Transverse colon (tissue), 3 donors: ENCODE data around the gene XPO6.

Experiments
- POLR2A ChIP-seq: fragments of 450-650 bp; IDR thresholded peaks from one replicate; pipeline ENCODE4 v1.6.1; 2016; ENCODE audit warnings: antibody characterized with exemption, mild to moderate bottlenecking, moderate library complexity
- TF ChIP-seq, protein P1 (sequence below), 5 experiments: fragments of 200-600 bp in 3 of 5; fragments of 450-650 bp in 2 of 5; sonication (generic) in 3 of 5; IDR thresholded peaks; 1 replicate in 2 of 5; 2 replicates in 3 of 5; pipeline ENCODE4 v1.5.1; 2016 to 2017; ENCODE audit warnings: antibody characterized with exemption in 5 of 5, inconsistent platforms in 3 of 5, mild to moderate bottlenecking in 2 of 5, moderate library complexity in 1 of 5

DNA sequence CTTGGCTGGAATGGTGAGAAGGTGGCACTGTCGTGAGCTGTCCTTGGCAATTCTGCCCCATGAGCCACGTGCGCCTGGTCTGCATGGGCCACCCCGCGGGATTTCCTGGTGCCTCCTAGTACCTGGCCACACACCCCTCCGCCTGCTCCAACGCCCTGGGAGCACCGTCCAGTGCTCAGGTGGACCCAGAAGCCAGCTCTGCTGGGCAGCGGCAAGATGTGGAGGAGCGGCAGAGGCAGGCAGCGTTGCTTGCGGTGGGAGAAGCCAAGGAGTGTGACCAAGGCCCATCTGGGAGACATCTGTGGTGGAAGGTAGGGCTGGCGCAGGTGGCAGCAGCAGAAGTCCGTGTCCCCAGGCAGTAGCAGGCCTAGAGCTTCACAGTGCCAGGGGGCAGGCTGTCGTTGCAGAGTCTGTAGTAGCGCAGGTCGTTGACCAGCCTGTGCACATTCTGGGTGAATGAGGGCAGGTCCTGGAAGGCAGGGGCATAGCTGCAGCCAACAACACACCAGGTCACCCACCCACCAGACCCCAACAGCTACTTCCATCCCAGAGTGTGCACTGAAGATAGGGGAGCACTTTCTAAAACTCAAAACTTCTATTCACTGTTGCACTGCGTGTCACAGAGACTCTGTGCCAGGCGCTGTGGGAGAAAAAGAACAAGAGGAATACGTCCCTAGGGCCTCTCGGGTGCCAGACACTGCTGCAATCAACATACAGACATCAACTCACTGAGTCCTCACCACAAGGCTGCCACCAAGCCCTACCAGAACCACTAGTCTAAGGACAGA is 113.4 kb downstream of the XPO6 start:
- TF ChIP-seq, protein P1, sequence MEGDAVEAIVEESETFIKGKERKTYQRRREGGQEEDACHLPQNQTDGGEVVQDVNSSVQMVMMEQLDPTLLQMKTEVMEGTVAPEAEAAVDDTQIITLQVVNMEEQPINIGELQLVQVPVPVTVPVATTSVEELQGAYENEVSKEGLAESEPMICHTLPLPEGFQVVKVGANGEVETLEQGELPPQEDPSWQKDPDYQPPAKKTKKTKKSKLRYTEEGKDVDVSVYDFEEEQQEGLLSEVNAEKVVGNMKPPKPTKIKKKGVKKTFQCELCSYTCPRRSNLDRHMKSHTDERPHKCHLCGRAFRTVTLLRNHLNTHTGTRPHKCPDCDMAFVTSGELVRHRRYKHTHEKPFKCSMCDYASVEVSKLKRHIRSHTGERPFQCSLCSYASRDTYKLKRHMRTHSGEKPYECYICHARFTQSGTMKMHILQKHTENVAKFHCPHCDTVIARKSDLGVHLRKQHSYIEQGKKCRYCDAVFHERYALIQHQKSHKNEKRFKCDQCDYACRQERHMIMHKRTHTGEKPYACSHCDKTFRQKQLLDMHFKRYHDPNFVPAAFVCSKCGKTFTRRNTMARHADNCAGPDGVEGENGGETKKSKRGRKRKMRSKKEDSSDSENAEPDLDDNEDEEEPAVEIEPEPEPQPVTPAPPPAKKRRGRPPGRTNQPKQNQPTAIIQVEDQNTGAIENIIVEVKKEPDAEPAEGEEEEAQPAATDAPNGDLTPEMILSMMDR (IDR thresholded peaks at IDR 0.05), result no peak
- no peak for TF ChIP-seq POLR2A
